Measurements from ENCODE around the gene CLDN2. TPM values are rescaled to one million over a fixed set of nuclear protein-coding genes. Genes with fewer than 3 reads are reported as not detected.

The CLDN2 gene
- total RNA-seq, 1 donor from 2014 or later, result not detected

DNA sequence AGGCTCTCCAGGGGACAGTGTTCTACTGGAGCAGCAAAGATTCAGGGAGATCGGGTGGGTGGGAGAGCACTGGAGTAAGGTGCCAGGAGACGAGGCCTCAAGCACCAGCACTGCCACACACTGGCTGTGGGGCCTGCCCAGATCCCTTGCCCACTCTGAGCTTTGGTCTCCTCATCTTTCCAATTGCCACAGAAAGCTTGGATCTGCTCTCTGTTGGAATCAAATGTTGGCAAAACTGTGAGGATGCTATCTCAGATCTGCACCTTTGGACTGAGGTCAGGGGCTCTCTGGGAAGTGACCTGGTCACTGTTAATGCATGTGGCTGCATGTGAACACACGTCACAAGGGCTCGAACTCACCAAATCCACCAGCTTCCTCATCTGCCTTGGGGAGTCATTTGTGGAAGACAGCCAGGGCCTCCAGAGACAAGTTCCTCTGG is 18.4 kb upstream of the CLDN2 start:
- Mint-ChIP-seq H3K27me3 (ENCODE audit: insufficient read depth) (peaks cover 1% of the 10 kb centered on the region), H3K4me3 (no peak overlapping the region), H3K9me3 (no peaks in the 10 kb centered on the region), H3K27ac (no peak overlapping the region), H3K4me1 (ENCODE audit: low read depth) (no peaks in the 10 kb centered on the region), H3K36me3 (ENCODE audit: low read depth) (no peaks in the 10 kb centered on the region)
- intact Hi-C loops (cut with micrococcal nuclease), result no loop called here
- DNase-seq (ENCODE audit: low spot score), result no peak

DNA sequence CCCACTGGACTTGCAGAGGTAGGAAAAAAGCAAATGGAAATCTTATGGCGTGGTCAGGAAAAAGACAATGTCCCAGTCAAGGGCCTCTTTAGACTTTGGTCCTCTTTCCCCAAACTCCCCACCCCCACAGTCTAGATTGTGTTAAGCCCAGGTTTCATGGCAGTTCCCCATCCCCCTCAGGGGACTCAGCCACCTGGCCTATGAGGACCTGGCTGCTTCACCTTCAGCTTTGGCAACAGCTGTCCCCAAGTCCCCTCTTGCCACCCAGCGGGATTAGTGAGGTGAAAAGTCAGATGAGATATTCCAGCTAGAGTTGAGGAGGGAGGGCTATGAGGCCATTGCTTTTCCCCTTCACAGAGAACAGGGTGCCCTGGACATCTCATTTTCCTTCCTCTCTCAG is 17.5 kb upstream of the CLDN2 start:
- DNase-seq (ENCODE audit: low spot score), result no peak
- no peaks in the 10 kb centered on the region for H3K36me3 Mint-ChIP-seq (ENCODE audit: low read depth)
- H3K4me1 Mint-ChIP-seq (ENCODE audit: low read depth), result no peaks in the 10 kb centered on the region
- intact Hi-C loops (cut with micrococcal nuclease), result no loop called here
- no peak overlapping the region for H3K4me3 Mint-ChIP-seq
- H3K27ac Mint-ChIP-seq, result no peak overlapping the region
- H3K27me3 Mint-ChIP-seq (ENCODE audit: insufficient read depth), result peaks cover 2% of the 10 kb centered on the region
- H3K9me3 Mint-ChIP-seq, result no peaks in the 10 kb centered on the region

DNA sequence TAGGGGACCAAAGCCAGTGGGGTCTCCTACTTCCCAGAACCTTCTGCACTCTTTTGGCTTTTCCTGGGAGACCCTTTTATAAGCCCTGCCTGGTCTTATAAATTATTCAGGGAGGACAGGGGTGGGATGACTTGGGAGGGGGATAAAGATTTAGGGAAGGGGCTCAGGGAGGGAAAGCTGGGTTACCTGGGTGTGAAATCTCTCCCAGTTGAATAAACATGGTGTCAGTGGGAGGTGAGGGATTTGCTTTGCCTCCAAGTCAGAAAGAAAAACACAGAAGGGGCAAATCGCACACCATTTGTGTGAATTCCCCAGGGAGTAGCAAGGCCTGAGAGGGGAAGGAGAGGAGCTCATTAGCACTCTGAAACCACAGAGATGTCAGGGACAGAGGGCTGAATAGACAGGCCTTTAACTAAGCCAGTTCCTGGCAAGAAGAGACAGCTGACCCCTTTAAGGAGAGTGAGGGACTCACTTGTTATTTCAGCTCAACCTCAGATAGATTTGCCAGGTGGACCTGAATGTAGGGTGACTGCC is 16.8 kb upstream of the CLDN2 start, which contains the start of gene RIPPLY1:
TSS of gene RIPPLY1 (minus strand) at position 51 of the 534 bp plus-strand sequence. CDS start 54 bp downstream, outside the sequence.
- DNase-seq (ENCODE audit: low spot score), result no peak
- H3K4me1 Mint-ChIP-seq (ENCODE audit: low read depth), result no peaks in the 10 kb centered on the region
- H3K36me3 Mint-ChIP-seq (ENCODE audit: low read depth), result no peaks in the 10 kb centered on the region
- intact Hi-C loops (cut with micrococcal nuclease), result no loop called here
- H3K4me3 Mint-ChIP-seq, result no peak within 1 kb of the TSS
- no peaks in the 10 kb centered on the region for H3K9me3 Mint-ChIP-seq
- H3K27ac Mint-ChIP-seq, result no peak within 1 kb of the TSS
- H3K27me3 Mint-ChIP-seq (ENCODE audit: insufficient read depth), result peaks cover 2% of the 10 kb centered on the region

DNA sequence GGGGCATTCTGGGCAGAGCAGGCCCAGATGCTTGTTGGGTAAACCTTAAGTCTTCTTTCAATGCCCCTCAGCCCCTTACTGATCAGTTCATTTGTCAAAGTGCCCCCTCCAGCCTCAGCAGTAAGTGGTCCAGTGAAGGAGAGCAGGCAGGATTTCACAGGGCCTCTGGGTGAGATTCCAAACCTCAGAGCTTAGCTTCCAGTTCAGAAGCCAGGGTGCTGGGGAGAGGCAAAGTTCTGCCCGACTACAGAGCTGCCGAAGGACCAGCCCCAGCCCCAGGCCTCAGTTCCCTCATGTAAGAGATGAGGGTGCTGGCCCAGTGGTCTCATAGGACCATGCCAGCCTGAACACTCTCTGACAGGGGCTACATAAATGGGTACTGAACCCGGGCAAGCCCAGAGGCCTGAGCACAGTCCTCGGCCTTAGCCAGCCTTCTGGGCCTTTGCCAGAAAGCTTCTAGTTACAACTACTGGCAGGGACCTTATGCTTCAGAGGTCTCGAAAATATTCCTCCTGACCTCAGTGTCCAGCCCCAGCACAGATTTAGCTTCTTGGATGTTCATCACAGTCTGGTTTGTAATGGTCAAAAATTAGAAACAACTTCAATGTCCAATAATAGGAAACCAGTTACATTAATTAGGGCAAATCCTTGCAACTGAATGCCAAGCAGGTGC is 16.2 kb upstream of the CLDN2 start:
- DNase-seq (ENCODE audit: low spot score), result no peak
- Mint-ChIP-seq H3K9me3 (no peaks in the 10 kb centered on the region), H3K36me3 (ENCODE audit: low read depth) (no peaks in the 10 kb centered on the region), H3K27ac (no peak overlapping the region), H3K4me3 (no peak overlapping the region), H3K4me1 (ENCODE audit: low read depth) (no peaks in the 10 kb centered on the region), H3K27me3 (ENCODE audit: insufficient read depth) (peaks cover 2% of the 10 kb centered on the region)
- intact Hi-C loops (cut with micrococcal nuclease), result no loop called here

DNA sequence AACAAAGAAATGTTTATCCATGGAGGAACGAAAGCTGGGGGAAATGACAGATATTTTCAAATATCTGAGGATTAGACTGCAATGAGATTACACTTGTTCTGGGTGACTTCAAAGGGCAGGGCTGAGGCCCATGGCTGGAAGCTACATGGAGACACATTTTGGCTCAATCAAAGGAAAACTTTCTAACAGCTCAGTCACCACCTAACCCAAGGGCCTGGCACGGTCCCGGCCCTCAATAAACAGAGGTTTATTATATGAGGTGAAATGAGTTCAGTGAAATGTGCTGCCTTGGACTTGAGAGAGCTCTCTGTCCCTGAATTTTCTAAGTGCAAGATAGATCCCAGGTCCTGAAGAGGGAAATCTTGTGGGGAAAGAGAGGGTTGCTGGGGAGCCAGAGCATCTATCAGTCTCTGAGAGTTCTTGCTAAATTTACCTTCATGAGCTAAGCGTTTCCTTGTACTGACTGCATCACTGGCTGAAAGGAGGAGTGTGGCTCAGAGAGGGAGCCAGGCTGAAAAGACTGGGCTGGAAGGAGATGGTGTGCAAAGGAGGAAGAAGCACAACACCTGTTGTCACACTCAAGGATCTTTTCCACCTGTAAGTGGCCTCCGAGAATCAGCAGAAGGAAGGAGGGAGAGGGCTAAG is 15.0 kb upstream of the CLDN2 start:
- no peak for DNase-seq (ENCODE audit: low spot score)
- no peaks in the 10 kb centered on the region for H3K4me1 Mint-ChIP-seq (ENCODE audit: low read depth)

DNA sequence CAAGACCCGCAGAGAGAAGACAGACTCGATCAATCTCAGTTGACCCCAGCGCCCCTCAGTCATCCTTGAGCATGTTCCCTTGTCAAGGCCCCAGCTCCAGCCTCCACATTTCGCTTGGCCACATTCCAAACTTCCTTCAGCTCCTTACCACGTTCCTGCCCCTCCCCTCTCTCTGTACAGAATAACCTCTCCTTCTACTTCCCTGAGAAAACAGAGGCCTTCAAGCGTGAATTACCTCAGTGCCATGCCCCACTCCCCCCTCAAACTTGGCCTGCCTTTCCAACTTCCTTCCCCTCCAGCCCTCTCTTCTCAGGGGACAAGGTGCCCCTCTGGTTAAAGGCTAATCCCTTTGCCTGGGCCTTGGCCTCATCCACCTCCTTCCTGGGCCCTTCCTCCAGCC is 13.8 kb upstream of the CLDN2 start:
- Mint-ChIP-seq H3K36me3 (ENCODE audit: low read depth) (no peaks in the 10 kb centered on the region), H3K9me3 (no peaks in the 10 kb centered on the region), H3K27me3 (ENCODE audit: insufficient read depth) (peaks cover 2% of the 10 kb centered on the region), H3K4me1 (ENCODE audit: low read depth) (no peaks in the 10 kb centered on the region), H3K27ac (no peak overlapping the region), H3K4me3 (no peak overlapping the region)
- intact Hi-C loops (cut with micrococcal nuclease), result no loop called here
- no peak for DNase-seq (ENCODE audit: low spot score)

More for the DNA sequence above, 15.0 kb upstream of the CLDN2 start:
- H3K4me3 Mint-ChIP-seq, result no peak overlapping the region
- no peaks in the 10 kb centered on the region for H3K9me3 Mint-ChIP-seq
- no peak overlapping the region for H3K27ac Mint-ChIP-seq
- H3K36me3 Mint-ChIP-seq (ENCODE audit: low read depth), result no peaks in the 10 kb centered on the region
- H3K27me3 Mint-ChIP-seq (ENCODE audit: insufficient read depth), result peaks cover 2% of the 10 kb centered on the region
- intact Hi-C loops (cut with micrococcal nuclease), result no loop called here

DNA sequence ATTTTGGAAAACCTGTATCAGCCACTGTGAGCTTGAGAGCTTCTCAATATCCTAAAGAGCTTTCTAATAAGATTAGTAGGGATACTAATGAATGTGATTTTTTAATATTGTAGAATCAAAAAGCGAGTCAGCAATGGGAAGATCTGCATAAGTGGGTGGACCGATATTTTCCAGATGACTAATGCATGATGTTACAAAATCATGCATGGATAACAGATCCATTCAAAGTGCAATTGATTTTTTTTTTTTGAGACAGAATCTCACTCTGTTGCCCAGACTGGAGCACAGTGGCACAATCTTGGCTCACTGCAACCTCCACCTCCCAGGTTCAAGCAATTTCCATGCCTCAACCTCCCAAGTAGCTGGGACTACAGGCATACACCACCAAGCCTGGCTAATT is 7.3 kb upstream of the CLDN2 start:
- Mint-ChIP-seq H3K9me3 (no peaks in the 10 kb centered on the region), H3K27ac (no peak overlapping the region), H3K27me3 (ENCODE audit: insufficient read depth) (no peaks in the 10 kb centered on the region), H3K36me3 (ENCODE audit: low read depth) (no peaks in the 10 kb centered on the region), H3K4me1 (ENCODE audit: low read depth) (no peaks in the 10 kb centered on the region), H3K4me3 (no peak overlapping the region)
- no peak for DNase-seq (ENCODE audit: low spot score)
- intact Hi-C loops (cut with micrococcal nuclease), result no loop called here

DNA sequence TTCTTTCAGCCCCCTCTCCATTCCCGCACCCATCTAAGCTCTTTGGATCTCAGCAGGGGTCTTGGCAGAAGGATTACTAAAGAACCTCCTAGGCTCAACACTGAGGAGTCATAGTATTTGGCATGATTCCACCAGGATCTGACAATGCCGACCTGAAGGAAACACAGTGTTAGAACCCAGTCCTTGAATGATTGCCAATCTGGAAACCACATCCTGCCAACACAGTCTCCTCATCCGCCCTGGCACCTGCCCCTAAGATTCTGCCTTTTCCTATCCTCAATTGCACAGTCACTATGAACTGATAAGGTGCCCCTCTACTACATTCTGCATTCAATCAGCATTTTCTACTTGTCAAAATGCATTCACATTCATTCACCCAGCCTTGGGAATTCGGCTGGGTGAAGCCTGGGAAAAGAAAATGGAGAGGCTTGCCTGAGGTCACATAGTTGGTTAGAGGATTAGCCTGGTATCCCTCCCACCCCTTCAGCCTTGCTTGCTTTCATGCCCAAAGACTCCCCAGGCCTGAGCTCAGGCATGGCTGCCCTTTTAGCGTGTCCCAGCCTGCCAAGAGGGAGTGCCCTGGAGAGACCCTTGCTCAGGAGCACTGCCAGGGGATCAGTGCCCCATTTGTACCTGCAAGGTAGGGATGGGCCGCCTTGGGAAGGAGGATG is 2.2 kb upstream of the CLDN2 start:
- intact Hi-C loops (cut with micrococcal nuclease), result no loop called here
- no peak for DNase-seq (ENCODE audit: low spot score)
- H3K4me3 Mint-ChIP-seq, result no peak overlapping the region
- peaks cover 2% of the 10 kb centered on the region for H3K27me3 Mint-ChIP-seq (ENCODE audit: insufficient read depth)
- no peaks in the 10 kb centered on the region for H3K36me3 Mint-ChIP-seq (ENCODE audit: low read depth)
- H3K9me3 Mint-ChIP-seq, result no peaks in the 10 kb centered on the region
- no peak overlapping the region for H3K27ac Mint-ChIP-seq
- no peaks in the 10 kb centered on the region for H3K4me1 Mint-ChIP-seq (ENCODE audit: low read depth)

DNA sequence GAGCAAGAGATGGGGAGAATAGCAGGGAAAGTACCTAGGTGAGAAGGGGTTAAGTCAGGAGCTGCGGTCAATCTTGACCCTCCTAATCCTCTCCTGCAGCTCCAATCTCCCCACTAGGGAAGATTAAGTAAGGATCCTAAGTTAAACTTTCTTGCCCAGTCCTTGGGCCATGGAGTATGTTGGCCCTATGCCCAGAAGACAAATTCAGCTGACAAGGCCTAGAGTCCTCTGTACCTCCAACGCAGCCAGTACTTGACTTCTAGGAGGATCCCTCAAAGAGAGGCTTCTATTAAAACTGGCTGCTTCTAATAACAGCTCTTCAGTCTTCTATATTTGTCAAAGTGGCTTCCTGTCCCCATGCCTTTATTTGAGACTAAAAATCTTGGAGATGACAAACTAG is 1.4 kb downstream of the CLDN2 start:
- no peaks in the 10 kb centered on the region for H3K4me1 Mint-ChIP-seq (ENCODE audit: low read depth)
- no peak overlapping the region for H3K27ac Mint-ChIP-seq
- no peaks in the 10 kb centered on the region for H3K36me3 Mint-ChIP-seq (ENCODE audit: low read depth)
- DNase-seq (ENCODE audit: low spot score), result no peak
- H3K27me3 Mint-ChIP-seq (ENCODE audit: insufficient read depth), result peaks cover 2% of the 10 kb centered on the region
- intact Hi-C loops (cut with micrococcal nuclease), result no loop called here
- H3K9me3 Mint-ChIP-seq, result no peaks in the 10 kb centered on the region
- no peak overlapping the region for H3K4me3 Mint-ChIP-seq

DNA sequence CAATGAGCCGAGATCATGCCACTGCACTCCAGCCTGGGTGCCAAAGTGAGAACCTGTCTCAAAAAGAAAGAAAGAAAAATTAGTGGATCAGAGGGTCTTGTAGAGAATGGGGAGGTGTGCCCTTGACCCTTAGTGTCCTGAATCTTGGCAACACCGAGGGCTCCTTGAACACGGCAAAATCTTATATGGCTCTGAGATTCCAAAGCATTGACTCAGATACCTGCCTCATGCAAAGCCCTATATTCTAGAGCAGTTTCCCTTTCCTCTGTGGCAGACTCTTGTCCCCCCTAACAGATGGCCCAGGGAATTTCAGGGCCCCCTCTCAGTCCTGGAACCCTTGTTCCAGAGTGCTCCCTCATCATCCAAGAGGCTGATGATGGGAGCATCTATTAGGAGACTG is 6.8 kb downstream of the CLDN2 start:
- Mint-ChIP-seq H3K9me3 (no peaks in the 10 kb centered on the region), H3K4me3 (no peak overlapping the region), H3K27me3 (ENCODE audit: insufficient read depth) (no peaks in the 10 kb centered on the region), H3K36me3 (ENCODE audit: low read depth) (no peaks in the 10 kb centered on the region), H3K27ac (no peak overlapping the region), H3K4me1 (ENCODE audit: low read depth) (no peaks in the 10 kb centered on the region)
- intact Hi-C loops (cut with micrococcal nuclease), result no loop called here
- no peak for DNase-seq (ENCODE audit: low spot score)

DNA sequence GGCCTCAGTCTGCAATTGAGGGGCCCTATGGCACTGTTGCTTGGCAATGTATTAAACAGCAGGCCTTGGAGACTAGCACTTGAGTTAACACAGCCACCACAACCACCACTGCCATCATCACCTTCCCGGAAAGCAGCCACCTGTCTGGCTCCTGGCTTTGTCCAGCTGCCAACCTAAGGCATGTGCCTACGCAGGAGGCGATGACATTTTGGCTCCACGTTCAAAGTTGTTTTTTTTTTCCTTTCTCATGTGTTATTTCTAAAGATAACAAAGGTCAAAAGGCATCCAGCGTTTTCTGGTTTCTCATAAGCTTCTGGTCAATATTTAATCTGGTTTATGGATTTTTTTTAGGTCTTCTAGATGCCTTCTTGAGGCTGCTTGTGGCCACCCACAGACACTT is 7.5 kb downstream of the CLDN2 start:
- H3K36me3 Mint-ChIP-seq (ENCODE audit: low read depth), result no peaks in the 10 kb centered on the region
- no peak overlapping the region for H3K27ac Mint-ChIP-seq
- H3K4me3 Mint-ChIP-seq, result no peak overlapping the region
- H3K27me3 Mint-ChIP-seq (ENCODE audit: insufficient read depth), result no peaks in the 10 kb centered on the region
- no peaks in the 10 kb centered on the region for H3K9me3 Mint-ChIP-seq
- intact Hi-C loops (cut with micrococcal nuclease), result no loop called here
- H3K4me1 Mint-ChIP-seq (ENCODE audit: low read depth), result no peaks in the 10 kb centered on the region
- DNase-seq (ENCODE audit: low spot score), result no peak

DNA sequence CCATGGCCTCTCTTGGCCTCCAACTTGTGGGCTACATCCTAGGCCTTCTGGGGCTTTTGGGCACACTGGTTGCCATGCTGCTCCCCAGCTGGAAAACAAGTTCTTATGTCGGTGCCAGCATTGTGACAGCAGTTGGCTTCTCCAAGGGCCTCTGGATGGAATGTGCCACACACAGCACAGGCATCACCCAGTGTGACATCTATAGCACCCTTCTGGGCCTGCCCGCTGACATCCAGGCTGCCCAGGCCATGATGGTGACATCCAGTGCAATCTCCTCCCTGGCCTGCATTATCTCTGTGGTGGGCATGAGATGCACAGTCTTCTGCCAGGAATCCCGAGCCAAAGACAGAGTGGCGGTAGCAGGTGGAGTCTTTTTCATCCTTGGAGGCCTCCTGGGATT is 8.0 kb downstream of the CLDN2 start:
- Mint-ChIP-seq H3K27me3 (ENCODE audit: insufficient read depth) (no peaks in the 10 kb centered on the region), H3K4me3 (no peak overlapping the region), H3K27ac (no peak overlapping the region), H3K9me3 (no peaks in the 10 kb centered on the region), H3K4me1 (ENCODE audit: low read depth) (no peaks in the 10 kb centered on the region), H3K36me3 (ENCODE audit: low read depth) (no peaks in the 10 kb centered on the region)
- DNase-seq (ENCODE audit: low spot score), result no peak
- intact Hi-C loops (cut with micrococcal nuclease), result no loop called here

DNA sequence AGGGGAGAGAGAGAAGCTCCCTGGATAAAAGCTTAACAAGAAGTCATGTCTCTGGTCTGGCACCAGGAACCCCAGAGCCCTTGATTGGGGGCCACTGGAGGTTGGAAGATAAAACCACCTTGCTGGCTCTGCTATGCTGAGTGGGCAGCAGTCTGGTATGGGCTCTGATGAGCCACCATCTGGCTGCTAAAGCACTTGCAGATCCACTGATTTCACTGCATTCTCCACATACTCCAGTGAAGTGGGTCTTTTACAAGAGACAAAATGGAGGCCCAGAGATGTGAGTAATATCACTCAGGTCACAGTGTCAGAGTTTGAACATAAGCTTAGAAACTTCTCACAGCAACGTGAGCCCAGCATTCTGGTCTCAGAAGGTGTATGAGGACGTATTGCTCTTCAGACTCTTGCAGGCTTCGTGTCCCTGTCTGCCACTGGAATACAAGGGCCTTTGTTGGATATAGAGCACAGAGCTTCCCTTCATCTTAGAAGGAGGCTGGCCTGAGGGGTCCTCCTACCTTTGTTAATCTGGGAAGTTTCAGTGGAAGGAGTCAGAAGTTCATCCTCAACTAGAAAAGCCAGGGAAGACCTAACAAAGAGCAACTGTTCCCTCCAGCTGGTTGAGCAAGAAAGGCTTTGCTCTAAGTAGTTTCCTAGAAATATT is 11.8 kb downstream of the CLDN2 start:
- H3K4me1 Mint-ChIP-seq (ENCODE audit: low read depth), result no peaks in the 10 kb centered on the region
- no peaks in the 10 kb centered on the region for H3K9me3 Mint-ChIP-seq
- H3K36me3 Mint-ChIP-seq (ENCODE audit: low read depth), result no peaks in the 10 kb centered on the region
- DNase-seq (ENCODE audit: low spot score), result no peak
- H3K4me3 Mint-ChIP-seq, result no peak overlapping the region
- H3K27me3 Mint-ChIP-seq (ENCODE audit: insufficient read depth), result no peaks in the 10 kb centered on the region
- intact Hi-C loops (cut with micrococcal nuclease), result no loop called here
- no peak overlapping the region for H3K27ac Mint-ChIP-seq

Measured in activated T-helper 1 cell treated with anti-CD3 and anti-CD28 coated beads, Interleukin-12 subunit alpha, Interleukin-12 subunit beta, Interleukin-2, Interleukin-4 antibody, amounts not matched to agents 30 ng/mL and 10 ng/mL and 1 ng/mL, durations not matched to agents 14 hours and 24 hours and 36 hours (primary cell).